ENCODE results near the gene KLHDC4. TPM values are rescaled to one million over a fixed set of nuclear protein-coding genes. Genes with fewer than 3 reads are reported as not detected.

The KLHDC4 gene
- total and polyA plus RNA-seq, 9 of the 15 experiments (the other 6 are each of a cell fraction or from before 2014, with no cell fraction given): 1.3 to 68.1 (median 32.8) TPM

GRCh38 chr16:87778830-87779579, 13.2 kb upstream of the KLHDC4 start (continued):
- TF ChIP-seq ZC3H11A (IDR thresholded peaks at IDR 0.05; ENCODE audit: low read depth, low read length) (no peak), GATAD2B (IDR thresholded peaks at IDR 0.05; ENCODE audit: borderline replicate concordance) (no peak; the same call in 1 of the 2 replicates), XRCC3 (IDR thresholded peaks at IDR 0.05) (no peak), ZBTB11 (CRISPR knock-in tag; IDR thresholded peaks at IDR 0.05) (peak in 1 of 3 experiments; percentile 18; a peak in 1 of 6 replicates), MBD2 (IDR thresholded peaks at IDR 0.05; ENCODE audit: borderline replicate concordance, low read depth) (no peak), ZFPM2 (CRISPR knock-in tag; IDR thresholded peaks at IDR 0.05) (no peak), PCBP1 (IDR thresholded peaks at IDR 0.05; ENCODE audit: low read depth, low read length, poor library complexity, severe bottlenecking) (no peak), SMARCA4 (IDR thresholded peaks at IDR 0.05) (peak; percentile 47; the same call in 1 of the 2 replicates), KLF16 (IDR thresholded peaks at IDR 0.05) (peak; percentile 66; the same call in 1 of the 2 replicates), PTTG1 (tag; IDR thresholded peaks at IDR 0.05; ENCODE audit: low read depth) (peak; percentile 25; the same call in 1 of the 2 replicates), FOXO4 (CRISPR knock-in tag; IDR thresholded peaks at IDR 0.05) (no peak), RFX5 (IDR thresholded peaks at IDR 0.05; ENCODE audit: low read depth, low read length) (no peak), ZNF232 (CRISPR knock-in tag; IDR thresholded peaks at IDR 0.05) (no peak), BHLHE40 (IDR thresholded peaks at IDR 0.05; ENCODE audit: low read length) (peak; percentile 53), ZNF280B (CRISPR knock-in tag; IDR thresholded peaks at IDR 0.05) (no peak), ZNF146 (CRISPR knock-in tag; IDR thresholded peaks at IDR 0.05; ENCODE audit: unreplicated experiment) (no peak), PURB (CRISPR knock-in tag; IDR thresholded peaks at IDR 0.05; ENCODE audit: low read depth) (no peak), FOXK1 (CRISPR knock-in tag; IDR thresholded peaks at IDR 0.05; ENCODE audit: borderline replicate concordance) (no peak)
